Medulla oblongata (tissue), 1 donor: Measurements from ENCODE around the gene BICD1.

ENCODE experiments used
- DNase-seq: peaks from one replicate; pipeline ENCODE4 v3.0.0-alpha.2; 2015; ENCODE audit errors: extremely low spot score

Gene BICD1

GRCh38 chr12:32277774-32278173, 171.1 kb downstream of the BICD1 start:
- DNase-seq, result no peak

GRCh38 chr12:32281098-32281497, 174.5 kb downstream of the BICD1 start:
- DNase-seq, result no peak

GRCh38 chr12:32284561-32284960, 177.9 kb downstream of the BICD1 start:
- no peak for DNase-seq

- DNase-seq, result no peak
Measured at GRCh38 chr12:32285021-32285420, 178.4 kb downstream of the BICD1 start.

- DNase-seq, result no peak
Measured at GRCh38 chr12:32285489-32285888, 178.8 kb downstream of the BICD1 start.

- DNase-seq, result no peak
Measured at GRCh38 chr12:32290411-32290810, 183.8 kb downstream of the BICD1 start.

GRCh38 chr12:32292151-32292550, 185.5 kb downstream of the BICD1 start:
- no peak for DNase-seq

GRCh38 chr12:32293808-32294419, 187.3 kb downstream of the BICD1 start:
- DNase-seq, result no peak

- no peak for DNase-seq
Measured at GRCh38 chr12:32296567-32296966, 189.9 kb downstream of the BICD1 start.

- no peak for DNase-seq
Measured at GRCh38 chr12:32298917-32299316, 192.3 kb downstream of the BICD1 start.

- no peak for DNase-seq
Measured at GRCh38 chr12:32301216-32301615, 194.6 kb downstream of the BICD1 start.

- peak; percentile 46 for DNase-seq
Measured at GRCh38 chr12:32302218-32303173, 195.8 kb downstream of the BICD1 start.

- no peak for DNase-seq
Measured at GRCh38 chr12:32303174-32303549, 196.5 kb downstream of the BICD1 start.

GRCh38 chr12:32305163-32305562, 198.5 kb downstream of the BICD1 start:
- peak; percentile 25 for DNase-seq

- no peak for DNase-seq
Measured at GRCh38 chr12:32307326-32307725, 200.7 kb downstream of the BICD1 start.

- no peak for DNase-seq
Measured at GRCh38 chr12:32309811-32310736, 203.4 kb downstream of the BICD1 start.

GRCh38 chr12:32312049-32312670, 205.5 kb downstream of the BICD1 start:
- peak; percentile 62 for DNase-seq

GRCh38 chr12:32322354-32322753, 215.7 kb downstream of the BICD1 start:
- no peak for DNase-seq

GRCh38 chr12:32331133-32331532, 224.5 kb downstream of the BICD1 start:
- no peak for DNase-seq

- DNase-seq, result no peak
Measured at GRCh38 chr12:32332446-32332845, 225.8 kb downstream of the BICD1 start.

- no peak for DNase-seq
Measured at GRCh38 chr12:32334371-32334777, 227.7 kb downstream of the BICD1 start.

- DNase-seq, result no peak
Measured at GRCh38 chr12:32336261-32336660, 229.6 kb downstream of the BICD1 start.
